OCI-LY1 (cell line): ENCODE data around the gene B4GALT6.

Source experiments
- H2AFZ ChIP-seq: fragments of 200-600 bp; sonication (generic), shearing (Covaris generic); 2 replicates; pipeline ENCODE4 v1.6.0; 2014; ENCODE audit warnings: antibody characterized with exemption, mild to moderate bottlenecking, low read length
- H3F3A ChIP-seq: fragments of 200-600 bp; sonication (generic), shearing (Covaris generic); 2 replicates; pipeline ENCODE4 v1.6.0; 2014; ENCODE audit warnings: mild to moderate bottlenecking, antibody characterized with exemption, low read length, moderate library complexity; ENCODE audit not compliant: insufficient read depth
- H3K27ac ChIP-seq: fragments of 200-600 bp; sonication (generic); 2 replicates; pipeline ENCODE4 v1.5.1; 2014; ENCODE audit warnings: low read length, mixed run types, mild to moderate bottlenecking, low read depth; ENCODE audit not compliant: poor library complexity, severe bottlenecking
- H3K27me3 ChIP-seq: fragments of 200-600 bp; sonication (generic); 2 replicates; pipeline ENCODE4 v1.6.0; 2014; ENCODE audit warnings: antibody characterized with exemption, mild to moderate bottlenecking, low read length, moderate library complexity; ENCODE audit not compliant: insufficient read depth
- H3K36me3 ChIP-seq: fragments of 200-600 bp; sonication (generic); 2 replicates; pipeline ENCODE4 v1.6.1; 2014; ENCODE audit warnings: mild to moderate bottlenecking, antibody characterized with exemption, low read length, moderate library complexity, mixed read lengths; ENCODE audit not compliant: insufficient read depth
- H3K4me1 ChIP-seq: fragments of 200-600 bp; sonication (generic); 2 replicates; pipeline ENCODE4 v1.5.1; 2014; ENCODE audit warnings: mild to moderate bottlenecking, low read length, moderate library complexity; ENCODE audit not compliant: insufficient read depth, severe bottlenecking
- H3K4me2 ChIP-seq: fragments of 200-600 bp; sonication (generic), shearing (Covaris generic); 2 replicates; pipeline ENCODE4 v1.6.1; 2014; ENCODE audit warnings: low read length
- H3K4me3 ChIP-seq: fragments of 200-600 bp; sonication (generic); 2 replicates; pipeline ENCODE4 v1.5.1; 2014; ENCODE audit warnings: low read length, low read depth, mild to moderate bottlenecking, mixed read lengths; ENCODE audit not compliant: poor library complexity, severe bottlenecking
- H3K79me2 ChIP-seq: fragments of 200-600 bp; shearing (Covaris generic); 2 replicates; pipeline ENCODE4 v1.6.1; 2016; ENCODE audit warnings: mixed run types, low read length, mixed read lengths; ENCODE audit not compliant: insufficient read depth
- H3K9ac ChIP-seq: fragments of 200-600 bp; sonication (generic), shearing (Covaris generic); 2 replicates; pipeline ENCODE4 v1.6.1; 2014; ENCODE audit warnings: mild to moderate bottlenecking, low read length, mixed read lengths
- H3K9me2 ChIP-seq: fragments of 200-600 bp; sonication (generic), shearing (Covaris generic); 2 replicates; pipeline ENCODE4 v1.6.1; 2014; ENCODE audit warnings: low read depth, mild to moderate bottlenecking, low read length, mixed read lengths
- H3K9me3 ChIP-seq: fragments of 200-600 bp; shearing (Covaris generic); 2 replicates; pipeline ENCODE4 v1.6.1; 2014; ENCODE audit warnings: low read length, mixed read lengths
- H4K20me1 ChIP-seq: fragments of 200-600 bp; sonication (generic), shearing (Covaris generic); 2 replicates; pipeline ENCODE4 v1.6.0; 2016; ENCODE audit warnings: mild to moderate bottlenecking, low read length; ENCODE audit not compliant: insufficient read depth
- CTCF ChIP-seq: fragments of 200-600 bp; sonication (generic), shearing (Covaris generic); IDR thresholded peaks from 2 replicates; pipeline ENCODE4 v1.5.1; 2017; ENCODE audit warnings: mild to moderate bottlenecking, antibody characterized with exemption, low read length, moderate library complexity, mixed read lengths
- EZH2 ChIP-seq: fragments of 200-600 bp; sonication (generic), shearing (Covaris generic); IDR thresholded peaks from 2 replicates; pipeline ENCODE4 v1.8.0; 2017; ENCODE audit warnings: borderline replicate concordance, mixed run types, mild to moderate bottlenecking, antibody characterized with exemption, low read length, moderate library complexity, mixed read lengths

Gene B4GALT6

GRCh38 chr18:31710826-31711225, 26.4 kb upstream of the B4GALT6 start:
- TF ChIP-seq CTCF (peak; percentile 17; the same call in 1 of the 2 replicates), EZH2 (no peak)
- Histone ChIP-seq H3K4me3 (no peak overlapping the region), H2AFZ (no peak overlapping the region), H3K36me3 (no peaks in the 10 kb centered on the region), H3K27ac (no peak overlapping the region), H3K79me2 (no peaks in the 10 kb centered on the region), H3K9ac (no peak overlapping the region), H4K20me1 (no peaks in the 10 kb centered on the region), H3K4me1 (no peaks in the 10 kb centered on the region), H3K9me2 (no peaks in the 10 kb centered on the region), H3K9me3 (no peaks in the 10 kb centered on the region), H3K4me2 (no peak overlapping the region), H3K27me3 (no peaks in the 10 kb centered on the region), H3F3A (no peaks in the 10 kb centered on the region)

- Histone ChIP-seq H3K4me3 (no peak overlapping the region), H3K4me1 (no peaks in the 10 kb centered on the region), H3F3A (no peaks in the 10 kb centered on the region), H2AFZ (no peak overlapping the region), H3K4me2 (no peak overlapping the region), H3K9ac (no peak overlapping the region), H3K36me3 (no peaks in the 10 kb centered on the region), H3K27me3 (no peaks in the 10 kb centered on the region), H3K9me3 (no peaks in the 10 kb centered on the region), H3K27ac (no peak overlapping the region), H3K79me2 (no peaks in the 10 kb centered on the region), H4K20me1 (no peaks in the 10 kb centered on the region), H3K9me2 (no peaks in the 10 kb centered on the region)
- TF ChIP-seq CTCF (no peak), EZH2 (no peak)
These were observed 23.4 kb upstream of the B4GALT6 start for GRCh38 chr18:31707815-31708214.

- Histone ChIP-seq H3K9me3 (no peaks in the 10 kb centered on the region), H4K20me1 (no peaks in the 10 kb centered on the region), H3K4me1 (no peaks in the 10 kb centered on the region), H3K9me2 (no peaks in the 10 kb centered on the region), H3K27ac (no peak overlapping the region), H3K79me2 (no peaks in the 10 kb centered on the region), H3K27me3 (no peaks in the 10 kb centered on the region), H3K4me2 (no peak overlapping the region), H3K4me3 (no peak overlapping the region), H3F3A (no peaks in the 10 kb centered on the region), H3K9ac (no peak overlapping the region), H3K36me3 (no peaks in the 10 kb centered on the region), H2AFZ (no peak overlapping the region)
- TF ChIP-seq EZH2 (no peak), CTCF (no peak)
These were observed 18.1 kb upstream of the B4GALT6 start for GRCh38 chr18:31702449-31702848.
